SK-N-SH (cell line): Measurements from ENCODE around the gene CCDC34.

Source experiments
- ELF1 ChIP-seq: IDR thresholded peaks from 2 replicates; pipeline ENCODE4 v1.4.0; 2012
- POLR2AphosphoS5 ChIP-seq: IDR thresholded peaks from 2 replicates; pipeline ENCODE4 v1.6.1; 2012; ENCODE audit warnings: low read depth, low read length
- RAD21 ChIP-seq: IDR thresholded peaks from 2 replicates; pipeline ENCODE4 v1.6.1; 2012; ENCODE audit warnings: mild to moderate bottlenecking, low read length
- TF ChIP-seq, protein P1 (sequence below): IDR thresholded peaks from 2 replicates; pipeline ENCODE4 v1.4.0; 2012; ENCODE audit warnings: low read depth
- TF ChIP-seq, protein P2 (sequence below): fragments of 200-600 bp; sonication (generic); IDR thresholded peaks from 2 replicates; pipeline ENCODE4 v1.6.1; 2017; ENCODE audit warnings: antibody characterized with exemption, mild to moderate bottlenecking, moderate library complexity

DNA sequence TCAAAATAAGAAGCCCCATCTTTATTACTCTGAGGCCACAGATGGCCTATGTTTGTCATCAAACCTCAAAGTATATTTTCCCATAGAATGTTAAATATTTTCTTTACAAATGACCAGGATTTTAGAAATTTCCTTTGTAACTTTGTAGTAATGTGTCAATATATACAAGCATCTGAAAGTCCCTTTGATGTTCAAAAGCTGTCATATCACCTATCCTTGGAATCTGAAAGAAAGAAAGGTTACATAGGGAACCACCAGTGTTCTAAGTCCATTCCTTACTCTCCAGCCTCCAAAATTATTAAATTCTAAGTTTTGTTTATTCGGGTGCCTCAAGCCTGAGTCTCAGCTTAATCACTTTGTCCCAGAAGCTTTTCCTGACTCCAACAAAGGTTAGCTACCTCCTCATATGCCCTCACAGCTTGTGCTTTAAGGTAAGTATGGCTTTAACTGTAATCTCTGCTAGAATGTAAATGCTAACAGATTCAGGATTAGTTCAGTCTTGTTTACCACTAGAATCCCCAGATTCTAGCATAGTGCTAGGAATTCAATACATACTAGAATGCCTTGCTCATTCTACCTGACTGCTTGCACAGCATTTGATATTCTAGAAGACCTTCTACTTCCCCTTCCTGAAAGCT is 32.3 kb downstream of the CCDC34 start:
- TF ChIP-seq, protein P1, sequence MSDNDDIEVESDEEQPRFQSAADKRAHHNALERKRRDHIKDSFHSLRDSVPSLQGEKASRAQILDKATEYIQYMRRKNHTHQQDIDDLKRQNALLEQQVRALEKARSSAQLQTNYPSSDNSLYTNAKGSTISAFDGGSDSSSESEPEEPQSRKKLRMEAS, result no peak
- TF ChIP-seq, protein P2, sequence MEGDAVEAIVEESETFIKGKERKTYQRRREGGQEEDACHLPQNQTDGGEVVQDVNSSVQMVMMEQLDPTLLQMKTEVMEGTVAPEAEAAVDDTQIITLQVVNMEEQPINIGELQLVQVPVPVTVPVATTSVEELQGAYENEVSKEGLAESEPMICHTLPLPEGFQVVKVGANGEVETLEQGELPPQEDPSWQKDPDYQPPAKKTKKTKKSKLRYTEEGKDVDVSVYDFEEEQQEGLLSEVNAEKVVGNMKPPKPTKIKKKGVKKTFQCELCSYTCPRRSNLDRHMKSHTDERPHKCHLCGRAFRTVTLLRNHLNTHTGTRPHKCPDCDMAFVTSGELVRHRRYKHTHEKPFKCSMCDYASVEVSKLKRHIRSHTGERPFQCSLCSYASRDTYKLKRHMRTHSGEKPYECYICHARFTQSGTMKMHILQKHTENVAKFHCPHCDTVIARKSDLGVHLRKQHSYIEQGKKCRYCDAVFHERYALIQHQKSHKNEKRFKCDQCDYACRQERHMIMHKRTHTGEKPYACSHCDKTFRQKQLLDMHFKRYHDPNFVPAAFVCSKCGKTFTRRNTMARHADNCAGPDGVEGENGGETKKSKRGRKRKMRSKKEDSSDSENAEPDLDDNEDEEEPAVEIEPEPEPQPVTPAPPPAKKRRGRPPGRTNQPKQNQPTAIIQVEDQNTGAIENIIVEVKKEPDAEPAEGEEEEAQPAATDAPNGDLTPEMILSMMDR, result no peak
- no peak for TF ChIP-seq RAD21
- TF ChIP-seq ELF1, result no peak
- no peak for TF ChIP-seq POLR2AphosphoS5
